ENCODE results near the gene NOC2L.

GRCh38 chr1:981955-982558 lies 23.0 kb upstream of the NOC2L start, which contains the start of gene PERM1:
- TF ChIP-seq CTCF (IDR thresholded peaks at IDR 0.05), result no peak
- no peak for TF ChIP-seq POLR2A (IDR thresholded peaks at IDR 0.05)
- TF ChIP-seq POLR2AphosphoS5 (IDR thresholded peaks at IDR 0.05), result no peak

Measured in breast epithelium (tissue), 3 donors.